PC-9 (cell line): ENCODE results near the gene CFAP53.

Source experiments
- EZH2 ChIP-seq: fragments of 200-600 bp; sonication (generic); IDR thresholded peaks from 2 replicates; pipeline ENCODE4 v1.8.0; 2017; ENCODE audit warnings: antibody characterized with exemption, low read depth
- TF ChIP-seq, protein P1 (sequence below): fragments of 200-600 bp; sonication (generic); conservative IDR thresholded peaks from 2 replicates; pipeline ENCODE4 v1.6.1; 2017; ENCODE audit warnings: mixed run types, antibody characterized with exemption, mild to moderate bottlenecking, moderate library complexity

DNA sequence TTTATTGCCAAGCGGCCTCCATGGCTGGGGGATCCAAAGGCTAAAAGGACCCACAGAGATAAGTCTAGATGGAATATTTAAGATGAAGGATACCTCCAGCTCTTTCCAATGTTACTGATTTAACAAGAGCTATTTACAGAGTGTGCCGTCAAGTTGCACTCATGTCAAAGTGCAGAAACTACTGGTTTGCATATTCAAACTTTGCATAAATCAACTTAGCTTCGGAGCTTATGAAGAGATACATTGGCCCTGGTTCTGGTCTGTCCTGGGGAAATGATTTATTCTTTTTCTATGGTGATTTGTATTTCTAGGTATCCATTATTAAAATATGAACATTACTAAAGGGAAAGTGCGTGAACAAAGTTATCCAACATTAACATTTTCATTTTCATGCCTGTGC is 57.0 kb downstream of the CFAP53 start:
- TF ChIP-seq, protein P1, sequence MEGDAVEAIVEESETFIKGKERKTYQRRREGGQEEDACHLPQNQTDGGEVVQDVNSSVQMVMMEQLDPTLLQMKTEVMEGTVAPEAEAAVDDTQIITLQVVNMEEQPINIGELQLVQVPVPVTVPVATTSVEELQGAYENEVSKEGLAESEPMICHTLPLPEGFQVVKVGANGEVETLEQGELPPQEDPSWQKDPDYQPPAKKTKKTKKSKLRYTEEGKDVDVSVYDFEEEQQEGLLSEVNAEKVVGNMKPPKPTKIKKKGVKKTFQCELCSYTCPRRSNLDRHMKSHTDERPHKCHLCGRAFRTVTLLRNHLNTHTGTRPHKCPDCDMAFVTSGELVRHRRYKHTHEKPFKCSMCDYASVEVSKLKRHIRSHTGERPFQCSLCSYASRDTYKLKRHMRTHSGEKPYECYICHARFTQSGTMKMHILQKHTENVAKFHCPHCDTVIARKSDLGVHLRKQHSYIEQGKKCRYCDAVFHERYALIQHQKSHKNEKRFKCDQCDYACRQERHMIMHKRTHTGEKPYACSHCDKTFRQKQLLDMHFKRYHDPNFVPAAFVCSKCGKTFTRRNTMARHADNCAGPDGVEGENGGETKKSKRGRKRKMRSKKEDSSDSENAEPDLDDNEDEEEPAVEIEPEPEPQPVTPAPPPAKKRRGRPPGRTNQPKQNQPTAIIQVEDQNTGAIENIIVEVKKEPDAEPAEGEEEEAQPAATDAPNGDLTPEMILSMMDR, result no peak
- TF ChIP-seq EZH2, result no peak
